GM21737 (cell line): Measurements from ENCODE around the gene EVX2.

ENCODE experiments used
- ATAC-seq: cut with Tn5 transposase; IDR thresholded peaks from one replicate; pipeline ENCODE4 v1.9.1; 2021; ENCODE audit warnings: mild to moderate bottlenecking, moderate library complexity; ENCODE audit not compliant: unreplicated experiment

The EVX2 gene

DNA sequence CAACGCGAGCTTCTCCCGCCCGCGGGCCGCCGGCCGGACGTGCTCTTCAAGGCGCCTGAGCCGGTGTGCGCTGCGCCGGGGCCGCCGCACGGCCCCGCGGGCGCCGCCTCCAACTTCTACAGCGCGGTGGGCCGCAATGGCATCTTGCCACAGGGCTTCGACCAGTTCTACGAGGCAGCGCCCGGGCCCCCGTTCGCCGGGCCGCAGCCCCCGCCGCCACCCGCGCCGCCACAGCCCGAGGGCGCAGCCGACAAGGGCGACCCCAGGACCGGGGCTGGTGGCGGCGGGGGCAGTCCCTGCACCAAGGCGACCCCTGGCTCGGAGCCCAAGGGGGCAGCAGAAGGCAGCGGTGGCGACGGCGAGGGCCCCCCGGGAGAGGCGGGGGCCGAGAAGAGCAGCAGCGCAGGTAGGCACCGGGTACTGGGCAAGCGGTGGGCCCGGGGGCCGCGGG is 24.0 kb upstream of the EVX2 start:
- ATAC-seq: no peak

DNA sequence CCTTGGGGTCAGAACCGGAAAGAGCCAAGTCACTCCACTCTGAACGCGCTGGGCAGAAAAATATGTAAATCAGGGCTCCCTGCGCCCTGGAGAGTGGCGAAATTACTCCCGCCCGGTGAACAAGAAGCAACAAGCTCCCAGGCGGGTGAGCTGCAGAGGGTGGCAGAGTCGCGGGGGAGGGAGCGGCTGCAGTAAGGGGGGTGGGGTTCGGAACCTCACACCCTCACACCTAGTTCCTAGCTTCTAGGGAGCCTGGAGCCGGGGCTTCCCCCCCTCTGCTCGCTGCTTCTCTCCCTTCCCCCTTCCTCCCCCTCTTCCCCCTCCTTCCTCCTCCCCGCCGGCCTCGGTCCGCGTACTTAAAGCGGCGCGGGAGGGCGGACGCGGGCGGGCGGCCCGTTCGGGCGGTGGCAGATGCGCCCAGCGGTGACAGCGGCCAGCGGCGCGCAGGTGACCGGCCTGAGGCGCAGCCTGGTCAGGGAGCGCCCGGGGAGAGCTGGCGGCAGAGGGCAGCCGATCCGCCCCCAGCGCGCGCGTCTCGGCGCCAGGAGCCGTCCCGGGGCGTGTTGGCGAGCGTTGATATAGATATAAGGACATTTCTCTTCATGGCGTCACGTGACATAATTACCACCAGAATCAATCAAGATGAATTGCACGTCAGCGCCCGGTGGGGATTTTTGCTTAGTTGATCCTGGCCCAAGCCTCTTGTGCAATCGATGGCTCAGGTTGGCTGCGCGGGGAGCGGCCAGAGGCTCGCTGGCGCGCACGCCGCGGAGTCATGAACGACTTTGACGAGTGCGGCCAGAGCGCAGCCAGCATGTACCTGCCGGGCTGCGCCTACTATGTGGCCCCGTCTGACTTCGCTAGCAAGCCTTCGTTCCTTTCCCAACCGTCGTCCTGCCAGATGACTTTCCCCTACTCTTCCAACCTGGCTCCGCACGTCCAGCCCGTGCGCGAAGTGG is 23.1 kb upstream of the EVX2 start, which contains the start of gene HOXD11:
Gene HOXD11 (plus strand): TSS at position 700 of the 959 bp plus-strand sequence. CDS start 76 bp downstream, at position 776.
- ATAC-seq: no peak

DNA sequence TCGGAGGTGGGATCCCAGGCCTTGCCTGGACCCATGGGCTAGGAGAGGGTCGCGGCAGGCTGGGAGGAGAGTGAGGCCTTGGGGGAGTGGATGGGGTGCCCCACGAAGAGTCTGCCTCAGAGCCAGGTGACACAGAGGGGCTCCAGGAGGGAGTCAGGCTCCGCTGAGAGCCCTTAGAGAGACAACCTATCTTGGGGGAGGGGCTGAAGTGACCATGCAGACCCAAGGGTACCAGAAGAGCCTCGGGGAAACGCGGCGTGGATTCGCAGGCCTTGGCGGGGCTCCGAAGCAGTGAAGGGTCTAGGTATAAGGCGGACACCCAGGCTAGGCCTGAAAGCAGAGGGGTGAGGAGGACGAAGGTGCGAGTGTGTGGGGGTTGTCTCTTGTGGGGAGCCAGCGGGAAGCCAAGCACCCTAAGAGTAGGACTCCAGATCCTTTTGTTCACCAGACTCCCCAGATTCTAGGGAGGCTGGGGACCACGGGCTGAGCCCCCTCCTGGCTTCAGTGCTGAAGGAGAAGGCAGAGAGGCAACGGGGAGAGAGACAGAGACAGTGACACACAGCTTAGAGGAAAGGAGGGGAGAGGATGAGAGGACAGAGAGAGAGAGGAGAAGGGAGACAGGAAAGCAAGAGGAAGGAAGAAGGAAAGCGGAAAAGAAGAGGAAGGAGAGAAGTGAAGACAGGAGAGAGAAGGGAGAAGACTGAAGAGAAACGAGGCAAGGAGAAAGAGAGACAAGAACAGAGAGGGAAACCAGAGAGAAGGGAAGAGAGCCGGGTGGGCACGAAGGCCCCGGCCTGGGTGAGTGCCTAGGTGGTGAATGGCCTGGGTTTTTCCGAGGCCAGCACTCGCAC is 22.2 kb upstream of the EVX2 start:
- ATAC-seq: no peak

DNA sequence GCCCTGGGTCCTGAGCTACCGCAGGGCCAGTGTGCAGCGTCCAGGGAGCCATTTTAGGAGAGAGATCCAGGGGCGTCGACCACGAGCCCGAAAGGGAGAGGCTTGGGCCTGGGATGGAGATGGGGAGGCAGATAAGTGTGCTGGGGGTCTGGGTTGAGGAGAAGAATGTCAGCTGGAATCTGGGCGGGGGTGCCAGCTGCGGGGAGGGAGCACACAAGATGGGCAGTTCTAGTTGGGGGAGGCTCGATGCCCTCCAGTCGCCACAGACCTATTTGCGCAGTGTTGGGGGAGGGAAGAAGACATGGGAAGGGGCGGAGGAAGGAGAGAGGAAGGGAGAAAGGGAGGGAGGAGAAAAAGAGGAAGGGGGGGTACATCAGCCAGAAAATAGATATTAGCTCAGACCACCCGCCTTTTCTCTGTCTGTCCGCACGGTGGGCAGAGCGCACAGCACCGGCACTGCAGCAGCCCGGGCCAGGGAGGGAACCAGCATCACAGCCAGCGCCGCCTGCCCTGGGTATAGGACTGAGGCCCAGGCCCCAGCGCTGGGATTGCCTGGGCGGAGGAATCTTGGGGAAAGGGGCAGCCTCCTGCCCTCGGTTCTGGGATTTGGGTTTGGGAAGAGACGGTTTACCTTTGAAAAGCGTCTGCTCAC is 21.4 kb upstream of the EVX2 start:
- ATAC-seq: no peak

DNA sequence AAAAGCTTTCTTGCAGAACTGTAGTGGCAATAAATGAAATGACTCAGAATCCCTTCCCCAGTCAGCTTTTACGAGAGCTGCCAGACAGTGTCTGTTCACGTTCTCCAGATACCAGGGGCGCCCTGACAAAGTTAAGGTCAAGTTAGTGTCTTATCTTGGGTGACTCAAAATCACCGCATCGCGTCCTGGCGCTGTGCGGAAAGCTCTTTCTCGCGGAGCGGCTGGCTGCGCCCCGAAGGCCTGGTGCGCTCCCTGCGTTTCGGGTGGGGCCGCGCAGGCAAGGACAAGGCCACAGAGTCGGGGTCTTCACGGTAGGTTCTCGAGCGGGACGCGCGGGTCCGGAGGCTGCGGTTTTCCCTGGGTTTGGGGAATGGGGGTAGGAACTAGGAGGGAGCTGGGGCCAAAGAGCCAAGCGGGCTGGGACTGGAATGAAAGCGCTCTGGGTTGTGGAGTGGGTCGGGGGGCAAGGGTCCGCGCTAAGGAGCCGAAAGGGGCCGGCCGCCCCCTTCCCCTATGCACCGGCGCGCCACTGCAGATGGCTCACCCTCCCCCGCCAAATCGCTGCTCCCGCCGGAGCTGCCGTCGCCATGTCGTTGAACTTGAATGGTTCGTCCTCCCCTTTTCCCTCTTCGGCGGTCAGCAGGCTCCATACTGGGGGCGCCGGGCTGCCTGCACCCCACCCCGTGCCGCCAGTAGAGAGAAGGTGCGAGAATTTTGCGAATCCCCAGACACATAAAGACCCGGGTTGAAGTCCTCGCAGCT is 20.7 kb upstream of the EVX2 start:
- no peak for ATAC-seq

DNA sequence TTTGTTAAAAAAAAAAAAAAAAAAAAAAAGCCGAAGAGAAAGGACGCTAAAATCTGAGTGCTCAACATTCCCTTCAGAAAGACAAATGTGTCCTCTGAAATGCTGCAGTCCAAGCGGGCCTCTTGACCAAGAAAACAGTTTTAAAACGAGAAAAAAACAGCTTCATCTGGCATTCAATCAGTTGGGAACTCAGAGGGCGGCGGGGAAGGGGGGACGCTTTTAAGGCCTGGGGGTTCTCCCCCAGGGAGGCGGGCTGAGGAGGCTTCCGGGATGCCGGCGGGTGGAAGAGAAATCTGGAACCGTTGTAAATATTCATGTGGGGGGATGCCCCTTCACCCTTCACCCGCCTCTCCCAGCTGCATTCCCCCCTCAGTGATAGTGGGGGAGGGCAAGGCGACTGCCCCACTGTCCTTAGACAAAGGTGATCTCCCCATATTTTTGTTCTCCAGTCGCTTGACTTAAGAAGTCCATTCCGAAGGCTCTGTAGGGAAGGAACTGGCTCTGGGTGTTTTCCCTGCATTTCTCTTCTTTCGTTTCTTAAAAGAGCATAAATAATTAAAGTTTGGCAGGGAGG is 20.1 kb upstream of the EVX2 start:
- no peak for ATAC-seq

DNA sequence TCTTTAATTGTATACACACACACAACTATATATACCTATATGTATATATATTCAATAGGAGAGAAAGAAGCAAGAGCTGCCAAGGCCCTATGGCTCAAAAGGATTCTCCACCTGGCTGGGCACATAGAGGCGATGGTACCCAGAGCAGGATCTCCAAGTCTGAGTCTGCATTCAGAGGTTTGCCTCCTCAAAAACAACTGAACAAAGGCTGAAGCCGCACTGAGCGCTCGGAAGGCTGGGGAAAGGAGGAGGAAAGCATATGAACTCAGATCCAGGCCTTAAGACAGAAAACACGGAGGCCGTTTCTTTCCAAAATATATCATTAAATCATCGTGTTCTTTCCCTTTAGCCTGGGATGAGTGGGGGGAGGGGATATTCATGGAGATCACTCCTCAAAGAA is 19.4 kb upstream of the EVX2 start:
- no peak for ATAC-seq

DNA sequence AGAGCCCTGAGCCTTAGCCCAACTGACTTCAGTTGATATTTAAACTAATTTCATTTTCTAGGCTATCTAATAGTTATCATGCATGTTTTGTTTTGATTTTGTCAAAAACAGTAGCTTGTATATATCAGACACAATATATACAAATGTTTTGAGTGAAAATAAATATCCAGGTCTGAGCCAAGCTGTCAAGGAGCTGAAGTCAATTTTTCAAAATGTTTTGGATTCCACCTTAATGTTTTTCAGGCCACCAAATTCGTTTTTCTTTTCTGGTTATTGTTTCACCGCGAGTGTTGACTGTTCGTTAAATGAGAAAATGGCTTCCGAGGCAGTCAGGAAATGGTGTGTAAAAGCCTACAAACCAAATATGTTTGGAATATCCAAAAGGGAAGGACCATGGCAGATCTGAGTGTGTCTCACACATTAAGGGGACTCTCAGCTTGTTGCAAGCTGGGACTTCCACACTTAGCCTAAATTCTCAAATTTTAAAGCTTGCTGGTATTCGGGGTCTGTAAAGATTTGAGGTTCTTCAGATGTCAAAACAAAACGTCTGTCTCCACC is 18.6 kb upstream of the EVX2 start:
- no peak for ATAC-seq

DNA sequence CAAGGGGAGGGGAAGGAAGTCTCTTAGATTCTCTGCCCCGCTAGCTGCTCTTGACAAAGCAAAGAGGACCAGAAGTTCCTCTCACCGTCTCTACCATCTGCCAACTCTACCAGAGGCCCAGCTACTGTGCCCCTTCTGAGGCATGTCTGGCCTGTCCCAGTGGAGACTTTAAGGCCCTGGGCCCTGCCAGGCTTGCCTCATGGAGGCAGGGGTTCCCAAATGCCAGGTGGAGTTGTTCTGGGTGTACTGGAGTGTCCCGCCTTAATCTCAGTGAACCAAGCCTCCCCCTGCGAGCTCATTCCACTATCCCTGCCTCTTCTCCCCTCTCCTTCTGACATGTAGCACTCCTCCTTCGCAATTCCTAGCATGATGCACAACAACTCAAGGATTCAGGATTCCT is 18.1 kb upstream of the EVX2 start:
- no peak for ATAC-seq

DNA sequence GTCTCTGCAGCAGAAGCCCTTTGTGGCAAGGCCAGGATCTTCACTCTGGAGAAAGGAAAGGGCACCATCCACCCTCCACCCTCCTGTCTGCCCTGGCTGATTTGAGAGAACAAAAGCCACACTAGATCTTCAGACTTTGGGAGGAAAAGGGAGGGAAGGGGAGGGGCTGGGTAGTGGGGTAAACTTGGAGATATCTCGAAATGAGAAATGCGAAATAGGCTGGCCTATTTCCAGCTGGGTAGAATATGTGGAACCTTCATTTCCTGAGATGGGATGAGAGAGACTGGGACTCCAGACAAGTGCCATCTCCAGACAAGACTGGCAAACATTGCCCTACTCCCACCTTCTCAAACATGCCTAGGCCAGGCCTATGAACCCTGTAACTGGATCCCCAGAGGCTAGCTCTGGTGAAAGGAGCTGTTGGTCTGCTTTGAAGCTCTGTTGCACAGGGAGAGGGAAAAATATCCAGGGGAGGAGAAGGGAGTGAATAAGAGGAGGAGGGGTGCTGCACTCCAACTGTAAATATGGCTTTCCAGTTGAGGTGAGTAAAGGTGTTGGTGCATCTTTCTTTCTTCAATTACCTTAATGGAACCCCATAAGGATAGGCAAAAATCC is 17.6 kb upstream of the EVX2 start:
- no peak for ATAC-seq

DNA sequence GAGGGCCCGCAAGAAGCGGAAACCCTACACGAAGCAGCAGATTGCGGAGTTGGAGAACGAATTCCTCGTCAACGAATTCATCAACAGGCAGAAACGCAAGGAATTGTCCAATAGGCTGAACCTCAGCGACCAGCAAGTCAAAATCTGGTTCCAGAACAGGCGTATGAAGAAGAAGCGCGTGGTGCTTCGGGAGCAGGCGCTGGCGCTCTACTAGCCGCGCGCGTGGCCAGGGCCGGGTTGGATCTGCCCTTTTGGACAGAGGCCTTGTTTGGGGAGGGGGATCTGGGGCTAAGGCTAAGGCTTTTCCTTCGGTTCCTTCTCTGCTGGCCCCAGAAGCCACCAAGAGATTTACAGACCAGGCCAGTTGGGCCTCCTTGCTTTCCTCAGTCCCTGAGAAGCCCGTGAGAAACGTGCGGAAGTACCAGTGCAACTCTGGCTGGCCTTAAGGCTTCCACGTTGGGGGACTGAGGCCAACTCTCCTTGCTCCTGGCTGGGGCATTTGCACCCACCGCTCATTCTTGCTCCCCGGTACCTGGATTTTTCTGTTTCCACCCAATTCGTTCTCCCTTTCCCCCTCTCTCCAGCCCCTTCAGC is 16.9 kb upstream of the EVX2 start:
- no peak for ATAC-seq

DNA sequence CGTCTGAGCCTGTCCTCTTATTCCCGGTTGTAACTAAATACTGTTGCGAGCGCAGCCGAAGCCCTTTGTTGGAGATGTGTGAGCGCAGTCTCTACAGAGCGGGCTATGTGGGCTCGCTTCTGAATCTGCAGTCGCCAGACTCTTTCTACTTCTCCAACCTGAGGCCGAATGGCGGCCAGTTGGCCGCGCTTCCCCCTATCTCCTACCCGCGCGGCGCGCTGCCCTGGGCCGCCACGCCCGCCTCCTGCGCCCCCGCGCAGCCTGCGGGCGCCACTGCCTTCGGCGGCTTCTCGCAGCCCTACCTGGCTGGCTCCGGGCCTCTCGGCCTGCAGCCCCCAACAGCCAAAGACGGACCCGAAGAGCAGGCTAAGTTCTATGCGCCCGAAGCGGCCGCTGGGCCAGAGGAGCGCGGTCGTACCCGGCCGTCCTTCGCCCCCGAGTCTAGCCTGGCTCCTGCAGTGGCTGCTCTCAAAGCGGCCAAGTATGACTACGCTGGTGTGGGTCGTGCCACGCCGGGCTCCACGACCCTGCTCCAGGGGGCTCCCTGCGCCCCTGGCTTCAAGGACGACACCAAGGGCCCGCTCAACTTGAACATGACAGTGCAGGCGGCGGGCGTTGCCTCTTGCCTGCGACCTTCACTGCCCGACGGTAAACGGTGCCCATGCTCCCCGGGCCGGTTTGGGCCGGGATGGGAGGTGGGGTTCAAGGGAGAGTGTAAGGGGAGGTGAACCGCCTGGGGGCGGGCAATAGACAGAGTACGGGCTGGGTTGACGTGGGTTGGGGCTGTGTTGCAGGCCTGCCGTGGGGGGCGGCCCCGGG is 16.2 kb upstream of the EVX2 start, which contains the start of gene HOXD12:
Gene HOXD12 (plus strand): TSS at position 68 of the 819 bp plus-strand sequence. CDS start 7 bp downstream, at position 75.
- no peak for ATAC-seq

DNA sequence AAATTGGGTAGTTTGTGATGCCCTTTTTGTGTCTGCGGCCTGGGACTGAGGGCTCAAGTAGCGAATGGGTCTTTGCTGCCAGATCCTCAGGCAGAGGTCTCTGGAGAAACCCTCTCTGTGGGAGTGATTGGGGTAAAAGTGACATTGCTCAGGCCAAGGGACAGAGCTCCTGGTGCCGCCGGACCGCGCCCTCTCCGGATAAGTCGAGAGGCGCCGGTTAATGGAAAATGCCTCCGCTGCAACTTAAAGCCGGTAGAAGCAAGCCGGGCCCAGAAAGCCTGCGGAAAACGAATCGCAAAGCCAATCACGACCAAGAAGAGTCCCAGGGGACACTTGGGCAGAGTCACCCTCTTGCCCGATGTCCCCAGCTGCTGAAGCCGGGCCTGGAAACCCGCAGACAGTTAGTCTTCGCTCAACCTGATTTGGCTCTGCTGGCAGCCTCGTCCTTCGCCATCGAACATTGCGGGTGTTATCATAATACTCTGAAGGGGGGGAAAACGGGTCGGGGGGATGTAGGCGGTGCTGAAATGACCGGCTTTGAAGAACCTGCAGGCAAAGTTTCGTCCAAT is 15.5 kb upstream of the EVX2 start:
- ATAC-seq: no peak

DNA sequence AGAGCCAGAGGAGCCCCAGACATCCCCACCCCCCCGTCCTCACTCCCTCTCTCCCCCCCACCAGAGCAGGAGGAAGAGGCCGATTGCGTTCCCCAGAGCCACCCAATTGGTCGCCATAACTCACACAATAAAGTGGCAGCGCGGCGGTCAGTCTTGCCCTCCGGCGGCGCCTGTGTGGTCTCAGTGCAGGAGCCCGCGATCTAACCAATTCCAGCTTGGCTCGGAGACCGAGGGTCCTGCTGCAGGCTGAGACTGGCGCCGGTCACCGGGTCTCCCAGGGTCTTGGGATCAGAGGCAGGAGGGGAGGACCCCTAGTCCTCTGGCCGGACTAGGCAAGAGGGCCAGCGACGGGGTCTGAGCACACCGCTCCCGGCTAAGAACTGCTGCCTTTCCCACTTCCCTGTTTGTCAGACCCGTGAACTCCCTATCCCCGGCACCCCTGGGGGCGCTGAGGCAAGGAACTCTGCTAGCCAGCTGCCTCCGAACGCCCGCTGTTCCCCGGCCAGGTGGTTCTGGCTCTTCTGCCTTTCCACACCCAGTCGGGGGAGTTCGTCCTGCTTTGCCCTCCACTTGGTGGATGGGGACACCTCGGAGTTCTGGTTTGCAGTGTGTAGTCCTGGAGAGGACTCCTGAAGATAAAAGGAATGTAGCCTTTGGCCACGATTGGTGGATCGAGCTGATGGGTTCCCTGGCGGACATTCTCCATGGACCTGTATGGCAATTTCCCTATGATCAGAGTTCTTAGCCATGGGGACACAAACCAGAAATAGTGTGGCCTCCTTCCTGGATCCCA is 14.8 kb upstream of the EVX2 start:
- ATAC-seq: no peak

DNA sequence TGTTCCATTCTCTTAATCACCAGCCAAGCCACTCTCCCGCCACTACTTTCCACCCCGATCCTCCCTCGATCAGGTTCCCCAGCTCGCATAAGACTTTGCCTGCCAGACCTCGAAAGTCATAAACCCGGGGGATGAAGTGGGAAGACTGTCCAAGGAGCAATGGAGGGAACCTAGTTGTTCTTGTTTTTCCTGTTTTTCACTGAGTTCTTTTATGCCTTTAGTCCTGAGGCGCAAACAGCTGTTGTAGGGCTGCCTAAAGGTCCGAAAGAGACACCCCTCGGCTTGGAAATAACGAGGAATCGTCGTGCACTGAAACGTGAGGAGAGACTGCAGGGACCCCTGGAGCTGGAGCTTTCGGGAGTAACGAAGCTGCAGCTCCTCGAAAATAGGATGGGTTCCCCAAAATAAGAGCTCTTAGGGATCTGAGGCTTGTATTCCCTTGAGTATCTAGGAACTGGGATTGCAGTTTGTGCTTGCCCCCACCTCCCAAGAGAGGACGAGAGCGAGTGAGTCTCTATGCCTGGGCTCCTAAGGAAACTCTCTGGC is 14.1 kb upstream of the EVX2 start:
- ATAC-seq: no peak

DNA sequence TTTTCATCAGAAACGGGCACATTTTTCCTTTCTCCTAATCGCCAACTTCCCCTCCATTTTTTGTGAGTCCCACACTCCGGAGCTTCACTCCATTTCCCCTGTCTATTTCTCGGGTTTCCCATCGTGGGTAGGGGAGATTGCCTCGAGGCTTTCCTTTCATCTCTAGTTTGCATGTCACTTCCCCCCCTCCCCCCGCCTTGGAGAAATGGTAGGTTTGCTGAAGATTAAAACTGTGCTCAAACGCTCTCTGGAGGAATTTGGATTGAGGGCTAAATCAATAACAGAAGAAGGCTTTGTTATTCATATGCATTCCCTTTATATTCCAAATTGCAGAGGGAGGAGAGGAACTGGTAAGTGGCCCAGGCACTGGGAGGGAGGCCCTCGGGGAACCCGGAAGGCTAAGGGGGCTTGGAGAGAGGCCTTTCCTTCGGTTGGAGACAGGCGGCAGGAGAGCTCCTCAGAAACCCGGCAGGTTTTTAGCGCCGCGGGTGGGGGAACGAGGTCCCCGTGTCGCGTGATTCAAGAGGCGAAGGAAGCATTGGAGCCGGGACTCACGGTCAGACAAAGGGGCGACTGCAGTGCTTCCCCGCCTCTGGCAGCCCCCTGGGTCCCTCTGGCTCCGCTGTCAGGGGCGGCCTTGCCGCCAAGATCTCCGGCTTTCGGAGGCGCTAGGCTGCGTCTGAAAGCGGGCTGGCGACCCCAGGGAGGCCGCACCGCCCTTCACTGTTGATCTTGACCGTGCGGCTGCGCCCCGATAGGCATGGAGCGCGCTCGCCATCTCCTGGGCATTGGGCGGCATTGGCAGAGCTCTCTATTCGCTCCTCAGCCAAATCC is 13.4 kb upstream of the EVX2 start:
- ATAC-seq: peak; percentile 60
